Activated gamma-delta T cell (primary cell): Measurements from ENCODE around the gene KRT79.
"Not testable (repeated sequence)": the region's sequence is repeated elsewhere in the genome, so short reads cannot be mapped to it uniquely, and the experiment has no call there.

Source experiments
- DNase-seq: peaks from one replicate; lab custom pipeline; 2025; lab: John Stamatoyannopoulos, UW
- total RNA-seq, 2 donors: gene quantifications; one replicate each; lab custom pipeline; 2026; lab: John Stamatoyannopoulos, UW

KRT79 gene
- 0.13 to 0.31 reads per million in 2 donors for total RNA-seq

- DNase-seq, result no peak
Measured at GRCh38 chr12:52833922-52834726, at the start of gene KRT79. TSS of gene KRT79 (minus strand) at chr12:52834311. CDS start at chr12:52834260, 51 bp downstream.

- DNase-seq, result not testable (repeated sequence)
Measured at GRCh38 chr12:52880499-52880898, 46.4 kb upstream of the KRT79 start.

GRCh38 chr12:52879394-52880351 lies 45.6 kb upstream of the KRT79 start:
- DNase-seq, result peak; percentile 21

GRCh38 chr12:52878507-52879393 lies 44.6 kb upstream of the KRT79 start:
- no peak for DNase-seq

GRCh38 chr12:52877242-52877641 lies 43.1 kb upstream of the KRT79 start:
- DNase-seq, result no peak

- no peak for DNase-seq
Measured at GRCh38 chr12:52876372-52876771, 42.3 kb upstream of the KRT79 start.

GRCh38 chr12:52874573-52875435 lies 40.7 kb upstream of the KRT79 start:
- no peak for DNase-seq

- peak; percentile 32 for DNase-seq
Measured at GRCh38 chr12:52873832-52874572, 39.9 kb upstream of the KRT79 start.

- DNase-seq, result no peak
Measured at GRCh38 chr12:52873513-52873831, 39.4 kb upstream of the KRT79 start.

GRCh38 chr12:52872644-52873389 lies 38.7 kb upstream of the KRT79 start:
- no peak for DNase-seq

- no peak for DNase-seq
Measured at GRCh38 chr12:52871291-52872039, 37.4 kb upstream of the KRT79 start.

GRCh38 chr12:52870361-52871290 lies 36.5 kb upstream of the KRT79 start:
- no peak for DNase-seq

- DNase-seq, result no peak
Measured at GRCh38 chr12:52867642-52868041, 33.5 kb upstream of the KRT79 start.

GRCh38 chr12:52867152-52867551 lies 33.0 kb upstream of the KRT79 start:
- no peak for DNase-seq

GRCh38 chr12:52865090-52865944 lies 31.2 kb upstream of the KRT79 start:
- no peak for DNase-seq

GRCh38 chr12:52862023-52862422 lies 27.9 kb upstream of the KRT79 start:
- no peak for DNase-seq

- DNase-seq, result no peak
Measured at GRCh38 chr12:52861511-52861910, 27.4 kb upstream of the KRT79 start.
